Retinal pigment epithelial cell (primary cell): ENCODE data around the gene USP38.
"Not testable (repeated sequence)": the region's sequence is repeated elsewhere in the genome, so short reads cannot be mapped to it uniquely, and the experiment has no call there.

ENCODE experiments used
- DNase-seq: peaks from one replicate; pipeline ENCODE4 v3.0.0-alpha.2; 2010; ENCODE audit warnings: low read depth
- H3K4me3 ChIP-seq: 2 replicates; pipeline ENCODE4 v1.5.1; 2011; ENCODE audit warnings: mild to moderate bottlenecking, low read length, control low read depth, moderate library complexity
- TF ChIP-seq, protein P1 (sequence below): conservative IDR thresholded peaks from 2 replicates; pipeline ENCODE4 v1.5.1; 2011; ENCODE audit warnings: low read depth, low read length, control low read depth, inconsistent platforms

Gene USP38

DNA sequence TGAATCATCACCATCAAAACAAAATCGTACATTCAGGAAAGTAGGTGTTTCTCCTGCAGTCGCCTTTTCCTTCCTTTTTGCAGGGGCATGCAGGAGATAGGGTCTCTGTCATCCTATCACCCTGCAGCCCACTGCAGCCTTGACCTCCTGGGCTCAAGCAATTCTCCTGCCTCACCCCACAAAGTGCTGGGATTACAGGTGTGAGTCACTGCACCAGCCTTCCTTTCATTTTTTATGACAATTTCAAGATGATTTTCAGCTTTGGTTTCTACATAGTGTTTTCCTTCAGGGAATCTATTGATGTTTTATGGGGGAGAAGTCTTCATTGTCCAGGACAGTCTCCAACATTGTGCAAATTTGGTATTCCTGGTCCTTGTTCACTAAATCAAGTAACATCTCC, 71.7 kb downstream of the USP38 start:
- H3K4me3 ChIP-seq: no peak overlapping the region
- DNase-seq: no peak
- TF ChIP-seq, protein P1, sequence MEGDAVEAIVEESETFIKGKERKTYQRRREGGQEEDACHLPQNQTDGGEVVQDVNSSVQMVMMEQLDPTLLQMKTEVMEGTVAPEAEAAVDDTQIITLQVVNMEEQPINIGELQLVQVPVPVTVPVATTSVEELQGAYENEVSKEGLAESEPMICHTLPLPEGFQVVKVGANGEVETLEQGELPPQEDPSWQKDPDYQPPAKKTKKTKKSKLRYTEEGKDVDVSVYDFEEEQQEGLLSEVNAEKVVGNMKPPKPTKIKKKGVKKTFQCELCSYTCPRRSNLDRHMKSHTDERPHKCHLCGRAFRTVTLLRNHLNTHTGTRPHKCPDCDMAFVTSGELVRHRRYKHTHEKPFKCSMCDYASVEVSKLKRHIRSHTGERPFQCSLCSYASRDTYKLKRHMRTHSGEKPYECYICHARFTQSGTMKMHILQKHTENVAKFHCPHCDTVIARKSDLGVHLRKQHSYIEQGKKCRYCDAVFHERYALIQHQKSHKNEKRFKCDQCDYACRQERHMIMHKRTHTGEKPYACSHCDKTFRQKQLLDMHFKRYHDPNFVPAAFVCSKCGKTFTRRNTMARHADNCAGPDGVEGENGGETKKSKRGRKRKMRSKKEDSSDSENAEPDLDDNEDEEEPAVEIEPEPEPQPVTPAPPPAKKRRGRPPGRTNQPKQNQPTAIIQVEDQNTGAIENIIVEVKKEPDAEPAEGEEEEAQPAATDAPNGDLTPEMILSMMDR: no peak

DNA sequence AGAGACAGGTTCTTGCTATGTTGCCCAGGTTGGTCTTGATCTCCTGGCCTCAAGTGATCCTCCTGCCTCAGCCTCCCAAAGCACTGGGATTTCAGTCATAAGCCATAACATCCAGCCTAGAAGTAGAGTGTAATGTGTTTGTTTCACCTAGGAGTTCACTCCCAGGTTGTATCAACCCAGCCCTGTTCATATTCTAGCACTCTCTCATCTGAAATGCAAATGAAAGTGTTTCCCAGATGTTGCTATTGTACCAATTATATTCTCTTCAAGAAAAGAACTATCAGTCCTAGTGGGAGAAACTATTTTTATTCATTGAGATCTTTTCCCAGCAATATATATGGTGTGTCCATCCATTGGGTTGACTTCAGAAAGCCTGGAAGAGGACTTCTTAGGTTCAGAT, 72.6 kb downstream of the USP38 start:
- no peak for DNase-seq
- H3K4me3 ChIP-seq: no peak overlapping the region
- TF ChIP-seq, protein P1: no peak

DNA sequence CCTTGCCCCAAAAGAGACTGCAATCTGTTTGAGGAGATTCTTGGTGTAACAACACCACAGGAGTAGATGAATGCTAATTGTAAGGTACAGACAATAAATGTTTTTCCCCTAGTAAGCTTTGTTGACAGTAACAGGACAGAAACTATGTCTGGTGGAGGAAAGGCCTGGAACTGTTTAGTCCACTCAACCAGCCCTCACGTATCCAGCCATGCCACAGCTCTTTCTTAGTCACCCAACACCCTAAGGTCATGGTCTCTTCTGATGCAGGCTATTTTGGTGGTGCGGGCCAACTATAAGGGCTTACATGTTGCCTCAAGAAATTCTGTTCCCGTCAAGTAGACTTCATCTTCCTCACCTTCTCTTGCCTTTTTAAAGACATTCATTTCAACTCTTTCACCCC, 76.0 kb downstream of the USP38 start:
- no peak for DNase-seq
- no peak overlapping the region for H3K4me3 ChIP-seq
- TF ChIP-seq, protein P1: no peak

DNA sequence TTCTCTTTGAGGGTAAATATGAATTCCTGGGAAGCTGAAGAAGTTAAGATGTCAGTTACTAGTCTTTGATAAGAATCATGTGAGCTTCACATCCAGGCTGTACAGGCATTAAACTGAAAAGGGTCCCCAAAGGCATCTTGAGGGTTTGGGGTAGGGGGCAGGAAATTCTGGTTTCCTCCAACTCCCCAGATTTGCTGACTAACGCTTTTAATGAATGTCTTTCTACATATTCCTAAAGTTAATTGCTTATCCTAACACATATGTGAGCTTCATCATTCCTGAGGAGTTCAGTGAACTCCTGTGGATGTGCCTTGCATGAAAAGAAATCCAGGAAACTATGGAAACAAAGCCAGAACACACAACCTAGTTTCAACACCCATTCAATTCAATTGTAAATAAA, 78.1 kb downstream of the USP38 start:
- TF ChIP-seq, protein P1: no peak
- no peak overlapping the region for H3K4me3 ChIP-seq
- no peak for DNase-seq

DNA sequence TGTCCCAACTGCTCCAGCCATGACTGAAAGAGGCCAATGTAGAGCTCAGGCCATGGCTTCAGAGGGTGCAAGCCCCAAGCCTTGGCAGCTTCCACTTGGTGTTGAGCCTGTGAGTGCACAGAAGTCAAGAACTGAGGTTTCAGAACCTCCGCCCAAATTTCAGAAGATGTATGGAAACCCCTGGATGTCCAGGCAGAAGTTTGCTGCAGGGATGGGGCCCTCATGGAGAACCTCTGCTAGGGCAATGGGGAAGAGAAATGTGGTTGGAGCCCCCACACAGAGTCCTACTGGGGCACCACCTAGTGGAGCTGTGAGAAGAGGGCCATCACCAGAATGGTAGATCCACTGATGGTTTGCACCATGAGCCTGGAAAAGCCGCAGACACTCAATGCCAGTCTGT, 83.0 kb downstream of the USP38 start:
- DNase-seq, H3K4me3 ChIP-seq: not testable (repeated sequence)

DNA sequence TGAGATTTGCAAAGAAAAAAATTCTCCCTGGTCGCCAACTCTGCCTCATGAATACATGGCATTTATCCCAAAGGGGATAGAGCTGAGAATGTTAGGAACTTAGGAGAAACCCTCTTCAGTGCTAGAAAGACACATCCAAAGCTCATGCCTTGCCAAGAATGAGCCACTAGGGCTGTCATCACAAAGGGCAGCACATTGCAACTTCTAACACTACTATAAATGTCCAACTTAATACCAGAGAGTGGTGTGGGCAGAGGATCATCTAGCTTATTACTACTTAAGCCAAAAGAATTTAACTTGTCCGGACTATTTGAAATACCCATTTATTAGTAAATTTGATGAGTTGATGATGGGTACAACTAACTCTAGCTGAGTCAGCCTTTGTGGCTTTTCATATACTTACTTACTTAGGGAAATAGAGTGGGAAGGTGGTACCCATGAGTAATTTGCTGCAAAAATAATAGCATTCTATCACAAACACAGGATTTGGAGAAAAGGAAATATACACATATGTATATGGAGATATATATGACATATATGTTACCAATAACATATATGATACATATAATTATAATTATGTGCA, 85.6 kb downstream of the USP38 start:
- DNase-seq: no peak
- TF ChIP-seq, protein P1: no peak
- no peak overlapping the region for H3K4me3 ChIP-seq
